Measurements from ENCODE around the gene LYSMD4. TPM values are rescaled to one million over a fixed set of nuclear protein-coding genes. Genes with fewer than 3 reads are reported as not detected.

Gene LYSMD4
- total and polyA plus RNA-seq, 2 of the 8 experiments (the other 6 are each of a cell fraction or from before 2014, with no cell fraction given) = 7.5 to 17.5 TPM

GRCh38 chr15:99745370-99746086 lies 12.3 kb upstream of the LYSMD4 start:
- no peak overlapping the region for H3K18ac ChIP-seq (ENCODE audit: extremely low read depth, low read length)
- CTCF ChIA-PET (ENCODE audit: partially characterized antibody) = interaction anchor here (0.7 to 1.3 kb wide), 2 partner anchors 10 to 11 kb away, joined by 3 to 4 read pairs; no protein-coding TSS in a partner anchor
- H3K79me2 ChIP-seq (ENCODE audit: control insufficient read depth in 1 of 2, insufficient read depth in 2 of 2, low read length in 2 of 2) = no peaks in the 10 kb centered on the region
- H2BK5ac ChIP-seq (ENCODE audit: low read depth, low read length) = no peak overlapping the region; the same call in 1 of the 2 replicates
- no peak overlapping the region for H2BK20ac ChIP-seq (ENCODE audit: low read length)
- H3K9me3 ChIP-seq (ENCODE audit: insufficient read depth in 2 of 2, low read depth in 1 of 2, low read length in 1 of 2) = no peaks in the 10 kb centered on the region
- no peak overlapping the region for H3K4ac ChIP-seq (replicated peaks; ENCODE audit: insufficient read length, low read depth, low read length)
- no peak overlapping the region for H3K23ac ChIP-seq (ENCODE audit: insufficient read length)
- H2AK5ac ChIP-seq (ENCODE audit: low read depth, low read length) = no peak overlapping the region
- no peak overlapping the region for H4K8ac ChIP-seq (ENCODE audit: extremely low read depth, insufficient read depth, low read length)
- no peak overlapping the region for H3K9ac ChIP-seq (replicated peaks in 1 of 4; ENCODE audit: extremely low read depth in 1 of 4, low read depth in 3 of 4, low read length in 3 of 4)
- no peak overlapping the region for H2BK12ac ChIP-seq (ENCODE audit: low read depth, low read length)
- no peak overlapping the region for H2BK15ac ChIP-seq (ENCODE audit: low read length)
- POLR2A ChIA-PET (ENCODE audit: partially characterized antibody) = no interaction called here
- no peak overlapping the region for H3K56ac ChIP-seq (replicated peaks; ENCODE audit: insufficient read length, low read depth, low read length)
- 0 out of 2 replicates have a peak overlapping the region, but pooled peaks have one; percentile 27 for H2AFZ ChIP-seq (ENCODE audit: low read length)
- H3K23me2 ChIP-seq (ENCODE audit: low read depth, low read length) = no peaks in the 10 kb centered on the region
- no peak overlapping the region for H3K27ac ChIP-seq (ENCODE audit: low read depth, low read length)
- DNase-seq (ENCODE audit: low read depth in 1 of 2, low spot score in 2 of 2) (peak in 1 of 2 experiments; percentile 23), FAIRE-seq (no peak)
- no peak overlapping the region for H3K4me3 ChIP-seq (ENCODE audit: extremely low read depth in 1 of 4, insufficient read depth in 2 of 4, low read depth in 3 of 4, low read length in 4 of 4)
- H3K27me3 ChIP-seq (replicated peaks in 1 of 4; ENCODE audit: control insufficient read depth in 3 of 4, extremely low read depth in 1 of 4, insufficient read depth in 3 of 4, low read length in 3 of 4) = no peaks in the 10 kb centered on the region
- 98% methylated on average over 9 of the region's 9 CpGs; no CpG with 5 or more reads in 1 of the 2 experiments for WGBS, 2 experiments (ENCODE audit: extremely low coverage in 1 of 2, insufficient coverage in 1 of 2, insufficient read length in 1 of 2, insufficient replicate concordance in 2 of 2, low coverage in 1 of 2, low lambda C conversion rate in 2 of 2, missing lambda C conversion rate in 1 of 2)
- H4K5ac ChIP-seq (ENCODE audit: insufficient read length, low read depth, low read length) = no peak overlapping the region
- H3K4me2 ChIP-seq (ENCODE audit: insufficient read depth in 1 of 2, low read depth in 2 of 2, low read length in 2 of 2) = no peak overlapping the region
- H3K14ac ChIP-seq (ENCODE audit: insufficient read length) = no peak overlapping the region
- no peaks in the 10 kb centered on the region for H3K79me1 ChIP-seq (ENCODE audit: low read depth, low read length)
- no peak overlapping the region for H4K91ac ChIP-seq (replicated peaks; ENCODE audit: insufficient read length, low read length)
- H2BK120ac ChIP-seq (replicated peaks; ENCODE audit: low read depth, low read length) = no peak overlapping the region
- no peaks in the 10 kb centered on the region for H3K4me1 ChIP-seq (replicated peaks in 1 of 4; ENCODE audit: control insufficient read depth in 3 of 4, insufficient read depth in 4 of 4, low read length in 3 of 4)
- H4K20me1 ChIP-seq (replicated peaks in 1 of 2; ENCODE audit: control insufficient read depth in 1 of 2, insufficient read depth in 2 of 2, low read length in 2 of 2) = no peaks in the 10 kb centered on the region
- H3K36me3 ChIP-seq (ENCODE audit: control insufficient read depth in 2 of 4, insufficient read depth in 4 of 4, low read length in 3 of 4) = no peaks in the 10 kb centered on the region
- no peak for TF ChIP-seq ASH2L (IDR thresholded peaks at IDR 0.05; ENCODE audit: low read length)
- no peak for TF ChIP-seq POU5F1 (IDR thresholded peaks at IDR 0.05; ENCODE audit: low read depth, low read length)
- TF ChIP-seq KDM5A (IDR thresholded peaks at IDR 0.05; ENCODE audit: low read length) = no peak
- TF ChIP-seq TBP (IDR thresholded peaks at IDR 0.05; ENCODE audit: low read depth, low read length) = no peak
- no peak for TF ChIP-seq TCF12 (IDR thresholded peaks at IDR 0.05; ENCODE audit: low read depth, low read length)
- TF ChIP-seq RAD21 (IDR thresholded peaks at IDR 0.05 in 1 of 2, conservative IDR thresholded peaks at IDR 0.05 in 1 of 2; ENCODE audit: low read depth in 2 of 2, low read length in 2 of 2) = no peak
- TF ChIP-seq NANOG (IDR thresholded peaks at IDR 0.05; ENCODE audit: insufficient read depth, low read depth, low read length, poor library complexity, severe bottlenecking) = no peak
- no peak for TF ChIP-seq SP1 (IDR thresholded peaks at IDR 0.05; ENCODE audit: low read depth, low read length)
- TF ChIP-seq CHD1 (IDR thresholded peaks at IDR 0.05; ENCODE audit: low read depth, low read length) = no peak
- TF ChIP-seq SIRT6 (IDR thresholded peaks at IDR 0.05; ENCODE audit: low read length) = no peak
- TF ChIP-seq, protein P1, sequence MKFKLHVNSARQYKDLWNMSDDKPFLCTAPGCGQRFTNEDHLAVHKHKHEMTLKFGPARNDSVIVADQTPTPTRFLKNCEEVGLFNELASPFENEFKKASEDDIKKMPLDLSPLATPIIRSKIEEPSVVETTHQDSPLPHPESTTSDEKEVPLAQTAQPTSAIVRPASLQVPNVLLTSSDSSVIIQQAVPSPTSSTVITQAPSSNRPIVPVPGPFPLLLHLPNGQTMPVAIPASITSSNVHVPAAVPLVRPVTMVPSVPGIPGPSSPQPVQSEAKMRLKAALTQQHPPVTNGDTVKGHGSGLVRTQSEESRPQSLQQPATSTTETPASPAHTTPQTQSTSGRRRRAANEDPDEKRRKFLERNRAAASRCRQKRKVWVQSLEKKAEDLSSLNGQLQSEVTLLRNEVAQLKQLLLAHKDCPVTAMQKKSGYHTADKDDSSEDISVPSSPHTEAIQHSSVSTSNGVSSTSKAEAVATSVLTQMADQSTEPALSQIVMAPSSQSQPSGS (IDR thresholded peaks at IDR 0.05; ENCODE audit: low read length) = no peak

All from H1 (cell line).